NB4 (cell line): ENCODE measurements around the gene CRIP1.

Experiments used
- POLR2A ChIP-seq: IDR thresholded peaks from 2 replicates; pipeline ENCODE4 v1.6.1; 2011; ENCODE audit warnings: mild to moderate bottlenecking; ENCODE audit not compliant: insufficient read length; ENCODE audit errors: extremely low read depth
- TF ChIP-seq, protein P1 (sequence below): IDR thresholded peaks from one replicate; pipeline ENCODE4 v1.5.1; 2012; ENCODE audit warnings: low read depth, low read length
- TF ChIP-seq, protein P2 (sequence below): IDR thresholded peaks from 2 replicates; pipeline ENCODE4 v1.6.1; 2011; ENCODE audit warnings: low read depth, low read length

DNA sequence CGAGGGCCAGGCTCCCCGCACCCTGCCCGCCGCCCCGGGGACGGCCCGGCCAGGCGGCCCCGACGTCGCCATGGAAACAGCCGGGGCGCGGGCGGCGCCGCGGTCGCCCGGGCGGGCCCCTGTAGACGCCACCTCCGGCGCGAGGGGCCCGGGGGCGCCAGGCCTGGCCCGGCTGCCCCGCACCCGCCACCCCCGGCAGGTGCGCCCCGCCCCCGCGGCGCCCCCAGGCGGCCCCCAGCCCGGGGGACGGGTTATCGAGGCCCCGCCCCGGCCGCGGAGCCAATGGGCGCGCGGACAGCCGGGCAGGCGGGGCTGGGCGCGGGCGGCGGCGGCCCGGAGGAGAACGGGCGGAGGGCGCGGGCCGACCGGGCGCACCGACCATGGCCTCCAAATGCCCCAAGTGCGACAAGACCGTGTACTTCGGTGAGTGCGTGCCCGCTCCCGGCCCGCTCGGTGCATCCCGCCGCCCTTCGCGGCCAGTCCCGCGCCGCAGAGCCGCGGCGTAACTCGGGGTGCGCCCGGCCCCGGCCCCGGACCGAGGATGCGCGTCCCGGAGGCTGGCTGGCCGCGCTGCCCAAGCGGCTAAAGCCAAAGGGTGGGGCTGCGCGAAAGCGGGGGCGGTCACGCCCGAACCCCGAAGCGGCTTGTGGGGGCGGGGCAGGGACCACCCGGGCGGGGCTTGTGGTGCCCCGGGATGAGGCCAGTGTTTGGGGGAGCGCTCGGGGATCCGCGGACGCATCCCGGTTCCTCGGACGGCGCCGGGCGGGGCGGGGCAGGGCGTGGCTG, 12.0 kb upstream of the CRIP1 start, which contains the start of gene CRIP2:
- TF ChIP-seq, protein P1, sequence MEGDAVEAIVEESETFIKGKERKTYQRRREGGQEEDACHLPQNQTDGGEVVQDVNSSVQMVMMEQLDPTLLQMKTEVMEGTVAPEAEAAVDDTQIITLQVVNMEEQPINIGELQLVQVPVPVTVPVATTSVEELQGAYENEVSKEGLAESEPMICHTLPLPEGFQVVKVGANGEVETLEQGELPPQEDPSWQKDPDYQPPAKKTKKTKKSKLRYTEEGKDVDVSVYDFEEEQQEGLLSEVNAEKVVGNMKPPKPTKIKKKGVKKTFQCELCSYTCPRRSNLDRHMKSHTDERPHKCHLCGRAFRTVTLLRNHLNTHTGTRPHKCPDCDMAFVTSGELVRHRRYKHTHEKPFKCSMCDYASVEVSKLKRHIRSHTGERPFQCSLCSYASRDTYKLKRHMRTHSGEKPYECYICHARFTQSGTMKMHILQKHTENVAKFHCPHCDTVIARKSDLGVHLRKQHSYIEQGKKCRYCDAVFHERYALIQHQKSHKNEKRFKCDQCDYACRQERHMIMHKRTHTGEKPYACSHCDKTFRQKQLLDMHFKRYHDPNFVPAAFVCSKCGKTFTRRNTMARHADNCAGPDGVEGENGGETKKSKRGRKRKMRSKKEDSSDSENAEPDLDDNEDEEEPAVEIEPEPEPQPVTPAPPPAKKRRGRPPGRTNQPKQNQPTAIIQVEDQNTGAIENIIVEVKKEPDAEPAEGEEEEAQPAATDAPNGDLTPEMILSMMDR, result no peak
- no peak for TF ChIP-seq POLR2A
- TF ChIP-seq, protein P2, sequence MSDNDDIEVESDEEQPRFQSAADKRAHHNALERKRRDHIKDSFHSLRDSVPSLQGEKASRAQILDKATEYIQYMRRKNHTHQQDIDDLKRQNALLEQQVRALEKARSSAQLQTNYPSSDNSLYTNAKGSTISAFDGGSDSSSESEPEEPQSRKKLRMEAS, result no peak
